ENCODE data around the gene PLAC1.

DNA sequence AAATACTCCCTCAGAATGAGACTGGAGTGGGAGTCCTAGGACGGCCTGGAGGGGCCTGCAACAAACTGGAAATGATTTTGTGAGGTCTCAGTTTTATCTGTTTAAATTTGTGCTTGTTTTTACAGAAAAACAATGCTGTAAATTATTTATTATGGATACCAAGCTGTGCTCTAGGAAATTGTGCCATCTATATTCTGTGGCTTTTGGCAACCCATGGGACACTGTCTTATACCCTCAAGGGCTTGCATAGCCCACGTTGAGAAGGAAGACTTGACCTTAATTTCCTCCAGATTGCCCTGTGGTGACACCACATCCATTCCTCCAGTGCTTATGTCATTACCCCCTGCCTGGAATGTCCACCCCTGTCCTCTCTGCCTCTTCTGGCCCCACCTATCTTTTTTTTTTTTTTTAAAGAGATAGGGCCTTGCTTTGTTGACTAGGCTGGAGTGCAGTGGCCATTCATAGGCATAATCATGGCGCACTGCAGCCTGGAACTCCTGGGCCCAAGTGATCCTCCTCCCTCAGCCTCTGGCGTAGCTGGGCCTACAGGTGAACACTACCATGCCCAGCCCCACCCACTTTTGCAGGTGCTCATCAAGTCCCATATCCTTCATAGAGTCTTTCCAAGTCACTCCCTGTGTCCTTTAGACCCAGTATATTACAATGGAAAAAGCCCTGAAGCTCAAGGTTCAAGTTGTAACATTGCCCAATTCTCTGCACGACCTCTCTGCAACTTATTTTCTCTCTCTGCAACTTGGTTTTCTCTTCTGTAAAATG is 120.9 kb downstream of the PLAC1 start:
- TF ChIP-seq YY1 (IDR thresholded peaks at IDR 0.05; ENCODE audit: low read depth): no peak
- no peak for TF ChIP-seq RAD21 (IDR thresholded peaks at IDR 0.05; ENCODE audit: low read depth)
- TF ChIP-seq, protein P1, sequence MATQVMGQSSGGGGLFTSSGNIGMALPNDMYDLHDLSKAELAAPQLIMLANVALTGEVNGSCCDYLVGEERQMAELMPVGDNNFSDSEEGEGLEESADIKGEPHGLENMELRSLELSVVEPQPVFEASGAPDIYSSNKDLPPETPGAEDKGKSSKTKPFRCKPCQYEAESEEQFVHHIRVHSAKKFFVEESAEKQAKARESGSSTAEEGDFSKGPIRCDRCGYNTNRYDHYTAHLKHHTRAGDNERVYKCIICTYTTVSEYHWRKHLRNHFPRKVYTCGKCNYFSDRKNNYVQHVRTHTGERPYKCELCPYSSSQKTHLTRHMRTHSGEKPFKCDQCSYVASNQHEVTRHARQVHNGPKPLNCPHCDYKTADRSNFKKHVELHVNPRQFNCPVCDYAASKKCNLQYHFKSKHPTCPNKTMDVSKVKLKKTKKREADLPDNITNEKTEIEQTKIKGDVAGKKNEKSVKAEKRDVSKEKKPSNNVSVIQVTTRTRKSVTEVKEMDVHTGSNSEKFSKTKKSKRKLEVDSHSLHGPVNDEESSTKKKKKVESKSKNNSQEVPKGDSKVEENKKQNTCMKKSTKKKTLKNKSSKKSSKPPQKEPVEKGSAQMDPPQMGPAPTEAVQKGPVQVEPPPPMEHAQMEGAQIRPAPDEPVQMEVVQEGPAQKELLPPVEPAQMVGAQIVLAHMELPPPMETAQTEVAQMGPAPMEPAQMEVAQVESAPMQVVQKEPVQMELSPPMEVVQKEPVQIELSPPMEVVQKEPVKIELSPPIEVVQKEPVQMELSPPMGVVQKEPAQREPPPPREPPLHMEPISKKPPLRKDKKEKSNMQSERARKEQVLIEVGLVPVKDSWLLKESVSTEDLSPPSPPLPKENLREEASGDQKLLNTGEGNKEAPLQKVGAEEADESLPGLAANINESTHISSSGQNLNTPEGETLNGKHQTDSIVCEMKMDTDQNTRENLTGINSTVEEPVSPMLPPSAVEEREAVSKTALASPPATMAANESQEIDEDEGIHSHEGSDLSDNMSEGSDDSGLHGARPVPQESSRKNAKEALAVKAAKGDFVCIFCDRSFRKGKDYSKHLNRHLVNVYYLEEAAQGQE (IDR thresholded peaks at IDR 0.05; ENCODE audit: low read depth): no peak
- TF ChIP-seq, protein P2, sequence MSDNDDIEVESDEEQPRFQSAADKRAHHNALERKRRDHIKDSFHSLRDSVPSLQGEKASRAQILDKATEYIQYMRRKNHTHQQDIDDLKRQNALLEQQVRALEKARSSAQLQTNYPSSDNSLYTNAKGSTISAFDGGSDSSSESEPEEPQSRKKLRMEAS (IDR thresholded peaks at IDR 0.05): no peak
- TF ChIP-seq TAF1 (IDR thresholded peaks at IDR 0.05; ENCODE audit: low read depth): no peak
- TF ChIP-seq TEAD4 (IDR thresholded peaks at IDR 0.05): 0 out of 2 replicates have a peak, but pooled peaks have one; percentile 45
- TF ChIP-seq FOXM1 (IDR thresholded peaks at IDR 0.05; ENCODE audit: borderline replicate concordance, low read depth): no peak
- no peak for TF ChIP-seq EGR1 (IDR thresholded peaks at IDR 0.05)
- no peak for TF ChIP-seq EP300 (IDR thresholded peaks at IDR 0.05; ENCODE audit: borderline replicate concordance)
- no peak for TF ChIP-seq CREB1 (IDR thresholded peaks at IDR 0.05; ENCODE audit: low read depth)

All from Ishikawa (cell line).